Osteocyte (in vitro differentiated cells): ENCODE results near the gene UQCRC1. TPM values are rescaled to one million over a fixed set of nuclear protein-coding genes. Genes with fewer than 3 reads are reported as not detected.

Experiments
- DNase-seq: peaks from one replicate; pipeline ENCODE4 v3.0.0; 2021; ENCODE audit warnings: mixed read lengths; ENCODE audit not compliant: unreplicated experiment; ENCODE audit errors: extremely low spot score
- H3K27ac Mint-ChIP-seq: one replicate; pipeline ENCODE4 v1.8.0; 2021; ENCODE audit warnings: mild to moderate bottlenecking, mixed read lengths; ENCODE audit not compliant: unreplicated experiment
- H3K27me3 Mint-ChIP-seq: one replicate; pipeline ENCODE4 v1.8.0; 2021; ENCODE audit warnings: mixed read lengths; ENCODE audit not compliant: unreplicated experiment
- H3K36me3 Mint-ChIP-seq: one replicate; pipeline ENCODE4 v1.8.0; 2021; ENCODE audit warnings: mixed read lengths; ENCODE audit not compliant: unreplicated experiment
- H3K4me1 Mint-ChIP-seq: one replicate; pipeline ENCODE4 v1.8.0; 2021; ENCODE audit warnings: mixed read lengths; ENCODE audit not compliant: unreplicated experiment
- H3K4me3 Mint-ChIP-seq: one replicate; pipeline ENCODE4 v1.8.0; 2021; ENCODE audit warnings: mild to moderate bottlenecking, moderate library complexity, mixed read lengths; ENCODE audit not compliant: unreplicated experiment
- H3K9me3 Mint-ChIP-seq: one replicate; pipeline ENCODE4 v1.8.0; 2021; ENCODE audit warnings: mixed read lengths; ENCODE audit not compliant: unreplicated experiment
- total RNA-seq: library from RNA; stranded (reverse); gene quantifications from 2 replicates; pipeline ENCODE4 v1.2.1, GENCODE V29; 2021
- TF ChIP-seq, protein P1 (sequence below): fragments of 200-600 bp; sonication (generic); IDR thresholded peaks from 2 replicates; pipeline ENCODE4 v1.5.0; 2021; ENCODE audit warnings: antibody characterized with exemption, mild to moderate bottlenecking, moderate library complexity

UQCRC1 gene
- total RNA-seq, 1 donor from 2014 or later, result 202 TPM

GRCh38 chr3:48595075-48595525, 14.3 kb downstream of the UQCRC1 start, which contains the start of gene COL7A1:
TSS of gene COL7A1 (minus strand) at chr3:48595329. CDS start at chr3:48595159, 170 bp downstream.
- Mint-ChIP-seq H3K36me3 (peaks cover 15% of the 10 kb centered on the region), H3K9me3 (no peaks in the 10 kb centered on the region), H3K27me3 (no peaks in the 10 kb centered on the region), H3K4me1 (peaks cover 54% of the 10 kb centered on the region), H3K4me3 (no peak within 1 kb of the TSS), H3K27ac (peak within 1 kb of the TSS; percentile 80)
- TF ChIP-seq, protein P1, sequence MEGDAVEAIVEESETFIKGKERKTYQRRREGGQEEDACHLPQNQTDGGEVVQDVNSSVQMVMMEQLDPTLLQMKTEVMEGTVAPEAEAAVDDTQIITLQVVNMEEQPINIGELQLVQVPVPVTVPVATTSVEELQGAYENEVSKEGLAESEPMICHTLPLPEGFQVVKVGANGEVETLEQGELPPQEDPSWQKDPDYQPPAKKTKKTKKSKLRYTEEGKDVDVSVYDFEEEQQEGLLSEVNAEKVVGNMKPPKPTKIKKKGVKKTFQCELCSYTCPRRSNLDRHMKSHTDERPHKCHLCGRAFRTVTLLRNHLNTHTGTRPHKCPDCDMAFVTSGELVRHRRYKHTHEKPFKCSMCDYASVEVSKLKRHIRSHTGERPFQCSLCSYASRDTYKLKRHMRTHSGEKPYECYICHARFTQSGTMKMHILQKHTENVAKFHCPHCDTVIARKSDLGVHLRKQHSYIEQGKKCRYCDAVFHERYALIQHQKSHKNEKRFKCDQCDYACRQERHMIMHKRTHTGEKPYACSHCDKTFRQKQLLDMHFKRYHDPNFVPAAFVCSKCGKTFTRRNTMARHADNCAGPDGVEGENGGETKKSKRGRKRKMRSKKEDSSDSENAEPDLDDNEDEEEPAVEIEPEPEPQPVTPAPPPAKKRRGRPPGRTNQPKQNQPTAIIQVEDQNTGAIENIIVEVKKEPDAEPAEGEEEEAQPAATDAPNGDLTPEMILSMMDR, result no peak
- DNase-seq, result no peak

DNA sequence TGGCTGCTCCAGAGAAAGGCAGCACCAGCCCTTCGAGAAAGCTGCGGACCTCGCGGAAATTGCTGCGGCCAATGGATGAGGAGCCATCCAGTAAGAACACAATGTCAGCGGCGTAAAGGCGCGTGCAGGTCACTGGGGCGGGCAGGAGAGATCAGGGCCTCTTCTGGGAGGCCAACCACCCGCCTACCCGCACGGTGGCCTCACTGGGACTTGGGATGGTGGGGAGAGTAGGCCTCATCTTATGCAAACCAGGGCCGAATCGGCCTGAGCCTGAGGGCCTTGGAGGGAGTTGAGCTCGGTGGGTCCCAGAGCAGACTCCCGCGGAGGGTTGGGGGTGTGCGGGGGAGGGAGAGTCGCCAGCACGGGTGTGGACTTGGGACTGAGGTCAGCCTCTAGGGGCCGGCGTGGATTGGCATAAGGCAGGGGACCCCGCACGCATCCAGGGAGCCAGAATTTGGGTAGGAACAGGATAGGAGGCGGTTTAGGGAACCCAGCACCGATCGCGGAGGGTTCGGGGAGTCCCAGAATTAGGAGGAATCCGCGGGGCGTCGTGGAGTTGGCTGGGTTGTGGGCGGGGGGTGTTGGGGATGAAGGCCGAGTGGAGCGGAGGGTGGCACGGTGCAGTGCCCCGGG, 14.9 kb downstream of the UQCRC1 start:
- Mint-ChIP-seq H3K27ac (no peak overlapping the region), H3K27me3 (no peaks in the 10 kb centered on the region), H3K9me3 (no peaks in the 10 kb centered on the region), H3K36me3 (peaks cover 14% of the 10 kb centered on the region), H3K4me1 (peaks cover 48% of the 10 kb centered on the region), H3K4me3 (no peak overlapping the region)
- TF ChIP-seq, protein P1, result no peak
- no peak for DNase-seq

DNA sequence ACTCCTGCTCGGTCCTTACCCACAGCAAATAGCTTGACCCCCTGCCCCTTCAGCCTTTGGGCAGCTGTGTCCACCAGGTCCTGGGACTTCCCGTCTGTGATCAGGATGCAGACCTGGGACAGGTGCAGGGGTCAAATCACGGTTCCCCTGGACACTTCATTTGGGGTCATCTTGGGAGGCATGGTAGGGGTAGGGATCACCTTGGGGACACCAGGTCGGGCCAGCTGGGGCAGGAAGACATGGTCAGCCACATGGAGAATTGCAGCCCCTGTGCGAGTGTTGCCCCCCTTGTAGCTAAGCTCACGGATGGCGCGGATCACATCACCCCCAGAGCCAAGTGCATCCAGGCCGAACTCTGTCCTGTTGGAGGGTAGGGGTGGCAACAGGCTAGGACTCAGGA, 16.1 kb downstream of the UQCRC1 start:
- DNase-seq, result no peak
- TF ChIP-seq, protein P1, result no peak
- peaks cover 6% of the 10 kb centered on the region for H3K36me3 Mint-ChIP-seq
- no peak overlapping the region for H3K4me3 Mint-ChIP-seq
- H3K27ac Mint-ChIP-seq, result no peak overlapping the region
- H3K9me3 Mint-ChIP-seq, result no peaks in the 10 kb centered on the region
- no peaks in the 10 kb centered on the region for H3K27me3 Mint-ChIP-seq
- peaks cover 37% of the 10 kb centered on the region for H3K4me1 Mint-ChIP-seq

DNA sequence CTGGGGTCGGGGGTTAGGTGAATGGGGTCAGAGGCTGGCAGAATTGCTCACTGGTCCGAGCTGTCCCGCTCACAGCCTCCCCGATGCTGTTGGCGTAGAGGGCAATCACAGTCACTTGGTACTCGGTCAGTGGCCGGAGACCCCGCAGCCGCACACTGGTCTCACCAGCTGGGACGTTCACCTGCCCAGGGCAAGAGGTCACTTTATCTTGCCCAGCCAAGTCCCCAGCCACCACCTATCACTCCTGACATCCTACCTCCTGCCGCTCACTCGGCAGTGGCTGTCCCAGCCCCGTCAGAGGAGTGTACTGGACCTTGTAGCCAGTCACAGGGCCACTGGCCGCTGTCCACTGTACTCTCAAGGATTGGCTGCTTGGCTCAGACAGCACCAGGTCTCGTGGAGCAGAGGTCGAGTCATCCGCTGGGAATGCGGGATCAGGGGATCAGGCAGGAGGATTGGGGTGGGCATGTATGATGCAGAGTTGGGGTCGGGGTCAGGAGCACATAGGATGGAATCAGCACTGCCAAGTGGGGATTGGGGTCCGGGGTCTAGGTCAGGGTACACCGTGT, 16.8 kb downstream of the UQCRC1 start:
- no peaks in the 10 kb centered on the region for H3K27me3 Mint-ChIP-seq
- TF ChIP-seq, protein P1, result no peak
- DNase-seq, result no peak
- H3K4me3 Mint-ChIP-seq, result no peak overlapping the region
- H3K9me3 Mint-ChIP-seq, result no peaks in the 10 kb centered on the region
- peaks cover 6% of the 10 kb centered on the region for H3K36me3 Mint-ChIP-seq
- peaks cover 30% of the 10 kb centered on the region for H3K4me1 Mint-ChIP-seq
- no peak overlapping the region for H3K27ac Mint-ChIP-seq

DNA sequence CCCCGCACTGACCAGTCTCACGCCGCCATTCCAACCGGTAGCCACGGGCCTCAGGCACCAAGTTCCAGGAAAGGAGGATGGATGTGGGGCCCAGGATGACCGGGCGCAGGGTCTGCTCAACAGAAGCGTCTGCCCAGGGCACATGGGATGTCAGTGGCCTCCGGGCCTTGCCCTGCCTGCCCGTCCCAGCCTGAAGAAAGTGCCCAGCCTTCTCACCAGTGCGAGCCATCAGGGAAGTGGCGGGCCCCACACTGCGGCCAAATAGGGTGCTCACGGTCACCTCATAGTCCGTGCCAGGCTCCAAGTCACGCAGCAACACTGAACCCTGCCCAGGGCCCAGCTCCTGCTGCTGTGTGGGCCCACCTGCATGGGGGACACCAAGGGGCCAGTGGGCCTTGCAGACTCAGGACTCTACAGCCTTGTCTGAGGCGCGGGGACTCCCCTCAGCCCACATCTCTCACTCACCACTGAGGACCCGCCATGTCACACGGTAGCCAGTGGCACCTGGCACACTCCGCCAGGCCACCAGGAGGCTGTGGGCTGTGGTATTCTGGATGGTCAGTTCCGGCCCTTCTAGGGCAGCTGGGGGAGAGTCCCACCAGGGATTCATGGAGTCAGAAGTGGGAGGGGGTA, 17.4 kb downstream of the UQCRC1 start:
- TF ChIP-seq, protein P1, result no peak
- Mint-ChIP-seq H3K4me1 (peaks cover 23% of the 10 kb centered on the region), H3K27ac (no peak overlapping the region), H3K27me3 (no peaks in the 10 kb centered on the region), H3K4me3 (no peak overlapping the region), H3K36me3 (peaks cover under 1% of the 10 kb centered on the region), H3K9me3 (no peaks in the 10 kb centered on the region)
- DNase-seq, result no peak
